Stomach (tissue), 4 donors: Measurements from ENCODE around the gene CIC.

Source experiments
- CTCF ChIP-seq, 7 experiments: fragments of 450-650 bp in 4 of 7; fragments of 200-600 bp in 3 of 7; sonication (generic) in 3 of 7; IDR thresholded peaks; one replicate each; pipeline ENCODE4 v1.5.1; 2016 to 2019; ENCODE audit warnings: antibody characterized with exemption in 7 of 7, control low read depth in 2 of 7, mild to moderate bottlenecking in 1 of 7
- EP300 ChIP-seq: sonication (generic); formaldehyde crosslinking; IDR thresholded peaks from one replicate; pipeline ENCODE4 v1.6.1; 2017; ENCODE audit warnings: antibody characterized with exemption
- POLR2A ChIP-seq, 4 donors: fragments of 450-650 bp; IDR thresholded peaks; one replicate each; pipeline ENCODE4 v1.6.1; 2016; ENCODE audit warnings: antibody characterized with exemption in 4 of 4, control low read depth in 2 of 4, mild to moderate bottlenecking in 1 of 4, moderate library complexity in 1 of 4
- POLR2AphosphoS5 ChIP-seq, 3 donors: sonication (generic); formaldehyde crosslinking; IDR thresholded peaks; one replicate each; pipeline ENCODE4 v1.6.1; 2016; ENCODE audit warnings: antibody characterized with exemption in 3 of 3

- TF ChIP-seq POLR2A (IDR thresholded peaks at IDR 0.05) = no peak
- no peak for TF ChIP-seq CTCF (IDR thresholded peaks at IDR 0.05)
- TF ChIP-seq EP300 = no peak
- no peak for TF ChIP-seq POLR2AphosphoS5 (IDR thresholded peaks at IDR 0.05)
Measured at GRCh38 chr19:42242069-42242511, 27.0 kb upstream of the CIC start.
